A549 (cell line): ENCODE results near the gene C1QTNF3.

Experiments
- CTCF ChIP-seq: fragments of >200 bp; sonication (Bioruptor Twin); formaldehyde crosslinking; IDR thresholded peaks from 3 replicates; pipeline ENCODE4 v1.5.1; 2016
- E2F6 ChIP-seq: IDR thresholded peaks from 2 replicates; pipeline ENCODE4 v1.6.1; 2012; ENCODE audit warnings: low read depth, borderline replicate concordance
- EP300 ChIP-seq, 2 experiments: fragments of >200 bp; sonication (Bioruptor Twin); formaldehyde crosslinking; IDR thresholded peaks; 2 replicates in 1 of 2; 3 replicates in 1 of 2; pipeline ENCODE4 v1.6.1; 2016 to 2017
- HOXA7 ChIP-seq: fragments of 250-450 bp; sonication (Bioruptor Pico); IDR thresholded peaks from 2 replicates; pipeline ENCODE4 v1.5.0; 2020; ENCODE audit warnings: mild to moderate bottlenecking, moderate library complexity
- MAZ ChIP-seq: fragments of 150-350 bp; IDR thresholded peaks from 2 replicates; pipeline ENCODE4 v1.6.1; 2014; ENCODE audit warnings: antibody characterized with exemption, low read depth, low read length, borderline replicate concordance
- PBX3 ChIP-seq: IDR thresholded peaks from 2 replicates; pipeline ENCODE4 v1.6.1; 2012
- POLR2A ChIP-seq: IDR thresholded peaks from 2 replicates; pipeline ENCODE4 v1.6.1; 2012; ENCODE audit warnings: mild to moderate bottlenecking, low read length
- RAD21 ChIP-seq, 2 experiments: fragments of >200 bp in 1 of 2; sonication (Bioruptor Twin) in 1 of 2; formaldehyde crosslinking in 1 of 2; IDR thresholded peaks in 1 of 2; conservative IDR thresholded peaks in 1 of 2; 2 replicates in 1 of 2; 3 replicates in 1 of 2; pipeline ENCODE4 v1.6.1; 2012 to 2018; ENCODE audit warnings: inconsistent platforms in 1 of 2
- SMC3 ChIP-seq: fragments of >200 bp; sonication (Bioruptor Twin); formaldehyde crosslinking; IDR thresholded peaks from 3 replicates; pipeline ENCODE4 v1.6.1; 2018; ENCODE audit warnings: inconsistent platforms
- USF2 ChIP-seq: fragments of 450-650 bp; IDR thresholded peaks from 2 replicates; pipeline ENCODE4 v1.6.1; 2014; ENCODE audit warnings: antibody characterized with exemption

- TF ChIP-seq EP300 (IDR thresholded peaks at IDR 0.05) = no peak
- TF ChIP-seq PBX3 = no peak
- no peak for TF ChIP-seq E2F6
- no peak for TF ChIP-seq SMC3
- no peak for TF ChIP-seq CTCF
- TF ChIP-seq MAZ = no peak
- no peak for TF ChIP-seq USF2
- no peak for TF ChIP-seq POLR2A
- no peak for TF ChIP-seq RAD21 (conservative IDR thresholded peaks at IDR 0.05 in 1 of 2, IDR thresholded peaks at IDR 0.05 in 1 of 2)
- TF ChIP-seq HOXA7 (CRISPR knock-in tag) = no peak
These were observed 11.9 kb downstream of the C1QTNF3 start for GRCh38 chr5:34031117-34031516.
